HepG2 (cell line): ENCODE measurements around the gene PDGFRB. TPM values are rescaled to one million over a fixed set of nuclear protein-coding genes. Genes with fewer than 3 reads are reported as not detected.

Experiments used
- ATAC-seq: fragments of 200-7000 bp; cut with Tn5 transposase; 3 replicates; pipeline ENCODE4 v1.9.1; 2020; ENCODE audit warnings: mild to moderate bottlenecking, moderate library complexity
- BruUV-seq: library from RNA; stranded (reverse); fragments of 400-500 nt; replicated peaks from 2 replicates; lab custom pipeline; 2021; lab: Mats Ljungman, UMichigan
- CTCF ChIA-PET: fragments of 300-600 bp; formaldehyde crosslinking; extraction: SDS; loops from one replicate; lab custom pipeline; 2021; ENCODE audit warnings: low total read pairs, inconsistent platforms, low intra/inter-chr PET ratio; lab: Yijun Ruan, JAX
- POLR2A ChIA-PET: fragments of 350-600 bp; sonication (Branson Sonifier 250); formaldehyde crosslinking; loops from one replicate; lab custom pipeline; 2020; ENCODE audit warnings: antibody characterized with exemption, inconsistent platforms; lab: Yijun Ruan, JAX
- DNase-seq: peaks from one replicate; pipeline ENCODE4 v3.0.0-alpha.2; 2015; ENCODE audit warnings: low spot score
- FAIRE-seq: peaks from 3 replicates; lab custom pipeline; 2011; peaks lifted over from hg19 to GRCh38; lab: Jason Lieb, UNC
- H2AFZ ChIP-seq: one replicate; pipeline ENCODE4 v1.6.1; 2011; ENCODE audit warnings: low read length, inconsistent platforms
- H3K27ac ChIP-seq: fragments of 300-600 bp; 3 replicates; pipeline ENCODE4 v1.8.0; 2011; ENCODE audit warnings: mixed run types, mild to moderate bottlenecking, mixed read lengths, low read length, inconsistent platforms; ENCODE audit not compliant: insufficient read depth; ENCODE audit errors: extremely low read length
- H3K27me3 ChIP-seq, 2 experiments: fragments of 200-600 bp in 1 of 2; 2 replicates in 1 of 2; 3 replicates in 1 of 2; pipeline versions ENCODE4 v1.6.0 to v1.8.0; 2011; ENCODE audit warnings: low read length in 2 of 2, mild to moderate bottlenecking in 2 of 2, moderate library complexity in 2 of 2, inconsistent platforms in 1 of 2; ENCODE audit not compliant: insufficient read depth in 2 of 2, control insufficient read depth in 1 of 2
- H3K36me3 ChIP-seq, 2 experiments: fragments of 200-600 bp in 1 of 2; replicated peaks in 1 of 2; 2 replicates in 1 of 2; 3 replicates in 1 of 2; pipeline versions ENCODE4 v1.5.1 to v1.8.0; 2011; ENCODE audit warnings: low read length in 2 of 2, inconsistent platforms in 1 of 2; ENCODE audit not compliant: insufficient read depth in 2 of 2, control insufficient read depth in 1 of 2
- H3K4me1 ChIP-seq: 2 replicates; pipeline ENCODE4 v1.5.1; 2012; ENCODE audit warnings: low read length, inconsistent platforms; ENCODE audit not compliant: insufficient read depth
- H3K4me2 ChIP-seq: 2 replicates; pipeline ENCODE4 v1.6.0; 2011; ENCODE audit warnings: low read depth, low read length, inconsistent platforms
- H3K4me3 ChIP-seq, 3 experiments: fragments of 200-600 bp in 1 of 3; sonication (generic), shearing (Covaris generic) in 1 of 3; replicated peaks in 1 of 3; 2 replicates each; pipeline ENCODE4 v1.5.1; 2011 to 2016; ENCODE audit warnings: low read length in 3 of 3, inconsistent platforms in 2 of 3, low read depth in 2 of 3, mild to moderate bottlenecking in 2 of 3, control low read depth in 1 of 3, mixed read lengths in 1 of 3; ENCODE audit not compliant: insufficient read depth in 1 of 3
- H3K79me2 ChIP-seq: one replicate; pipeline ENCODE4 v1.6.1; 2011; ENCODE audit warnings: low read length, inconsistent platforms; ENCODE audit not compliant: insufficient read depth
- H3K9ac ChIP-seq: 2 replicates; pipeline ENCODE4 v1.6.0; 2011; ENCODE audit warnings: mild to moderate bottlenecking, low read depth, low read length, inconsistent platforms; ENCODE audit not compliant: insufficient read depth
- H3K9me3 ChIP-seq: 2 replicates; pipeline ENCODE4 v1.5.1; 2012; ENCODE audit warnings: mild to moderate bottlenecking, low read length
- H4K20me1 ChIP-seq: 2 replicates; pipeline ENCODE4 v1.6.0; 2011; ENCODE audit warnings: inconsistent platforms, mild to moderate bottlenecking, low read length, moderate library complexity; ENCODE audit not compliant: insufficient read depth
- DR1 ChIP-seq: sonication (generic); formaldehyde crosslinking; IDR thresholded peaks from 2 replicates; pipeline ENCODE4 v1.8.0; 2021; ENCODE audit warnings: mild to moderate bottlenecking, missing genetic modification reagents, inconsistent platforms
- HOXA5 ChIP-seq: sonication (generic); formaldehyde crosslinking; IDR thresholded peaks from 2 replicates; pipeline ENCODE4 v1.4.0; 2020; ENCODE audit warnings: missing genetic modification reagents
- IRX3 ChIP-seq: sonication (generic); formaldehyde crosslinking; IDR thresholded peaks from 2 replicates; pipeline ENCODE4 v1.8.1; 2023; ENCODE audit warnings: mild to moderate bottlenecking, low read depth, missing genetic modification reagents, borderline replicate concordance
- KAT2B ChIP-seq: fragments of 150-350 bp; IDR thresholded peaks from 2 replicates; pipeline ENCODE4 v1.6.1; 2014; ENCODE audit warnings: low read depth, low read length, borderline replicate concordance
- MTF1 ChIP-seq: sonication (generic); formaldehyde crosslinking; IDR thresholded peaks from 2 replicates; pipeline ENCODE4 v1.5.0; 2020; ENCODE audit warnings: missing genetic modification reagents
- PHF21A ChIP-seq: sonication (generic); formaldehyde crosslinking; IDR thresholded peaks from 2 replicates; pipeline ENCODE4 v1.5.0; 2020; ENCODE audit warnings: mild to moderate bottlenecking, missing genetic modification reagents
- RBAK ChIP-seq: sonication (generic); formaldehyde crosslinking; IDR thresholded peaks from 2 replicates; pipeline ENCODE4 v1.5.1; 2020; ENCODE audit warnings: mild to moderate bottlenecking, missing genetic modification reagents
- WIZ ChIP-seq: sonication (generic); formaldehyde crosslinking; IDR thresholded peaks from 2 replicates; pipeline ENCODE4 v1.5.1; 2020; ENCODE audit warnings: mild to moderate bottlenecking, missing genetic modification reagents
- YEATS2 ChIP-seq: sonication (generic); formaldehyde crosslinking; IDR thresholded peaks from 2 replicates; pipeline ENCODE4 v1.4.0; 2020; ENCODE audit warnings: missing genetic modification reagents, borderline replicate concordance
- ZBTB26 ChIP-seq: IDR thresholded peaks from 2 replicates; pipeline ENCODE4 v1.6.1; 2016; ENCODE audit warnings: missing compliant biosample characterization, missing genetic modification reagents, borderline replicate concordance
- ZKSCAN8 ChIP-seq: IDR thresholded peaks from 2 replicates; pipeline ENCODE4 v1.6.1; 2016; ENCODE audit warnings: borderline replicate concordance, missing genetic modification reagents, missing compliant biosample characterization
- ZNF205 ChIP-seq: IDR thresholded peaks from 2 replicates; pipeline ENCODE4 v1.6.1; 2018; ENCODE audit warnings: missing biosample characterization, missing genetic modification reagents
- ZNF296 ChIP-seq: sonication (generic); formaldehyde crosslinking; conservative IDR thresholded peaks from 2 replicates; pipeline ENCODE4 v1.5.0; 2020; ENCODE audit warnings: mild to moderate bottlenecking, missing genetic modification reagents
- WGBS: methylation state at CpG from one replicate; pipeline ENCODE4 v1.1.6; 2017; ENCODE audit warnings: low lambda C conversion rate; 5-methylcytosine and 5-hydroxymethylcytosine counted together
- in situ Hi-C: cut with HindIII; loops from 2 replicates; pipeline ENCODE4 v1.10.0; 2017; ENCODE audit warnings: low pct_unique_long_range_greater_than_20kb; ENCODE audit not compliant: extremely low pct_ligation_motif_present
- intact Hi-C: fragments of 100-400 bp; cut with micrococcal nuclease; formaldehyde crosslinking; loops from one replicate; pipeline ENCODE4 v1.10.0; 2022; ENCODE audit not compliant: unreplicated experiment
- polyA plus RNA-seq, 8 experiments: library from polyadenylated mRNA; depleted of rRNA in 3 of 8; stranded (reverse) in 7 of 8; unstranded in 1 of 8; fragments of >200 nt; fragmentation: Illumina TruSeq in 4 of 8; extraction: Trizol in 4 of 8; gene quantifications; 2 replicates each; pipeline versions ENCODE4 v1.2.1 to v1.2.3, GENCODE V29; 2011 to 2016; ENCODE audit warnings: low read depth in 4 of 8, missing spikeins in 1 of 8, mixed read lengths in 1 of 8; ENCODE audit not compliant: insufficient read depth in 1 of 8
- total RNA-seq, 5 experiments: library from RNA; depleted of rRNA; stranded (reverse); fragments of >200 nt; fragmentation: Illumina TruSeq; extraction: Trizol; gene quantifications; 2 replicates each; pipeline ENCODE4 v1.2.3, GENCODE V29; 2016; ENCODE audit warnings: low read depth in 1 of 5

The PDGFRB gene
- total and polyA plus RNA-seq, 2 of the 13 experiments (the other 11 are each of a cell fraction or from before 2014, with no cell fraction given): 4.0 to 21.0 TPM

- H3K9me3 ChIP-seq: no peaks in the 10 kb centered on the region
- H3K27ac ChIP-seq: no peak overlapping the region
- no peak overlapping the region for H2AFZ ChIP-seq
- ATAC-seq (no peak), FAIRE-seq (no peak), DNase-seq (no peak)
- no TSS peak for BruUV-seq
- H3K9ac ChIP-seq: no peak overlapping the region
- H3K4me1 ChIP-seq: peaks cover 5% of the 10 kb centered on the region
- H3K79me2 ChIP-seq: no peaks in the 10 kb centered on the region
- no peak for TF ChIP-seq IRX3 (CRISPR knock-in tag)
- TF ChIP-seq YEATS2 (CRISPR knock-in tag): no peak
- TF ChIP-seq DR1 (CRISPR knock-in tag): no peak
- TF ChIP-seq ZBTB26 (CRISPR knock-in tag): no peak
- no peak for TF ChIP-seq RBAK
- no peak for TF ChIP-seq ZKSCAN8 (CRISPR knock-in tag)
- TF ChIP-seq WIZ (CRISPR knock-in tag): no peak
- no peak for TF ChIP-seq HOXA5 (CRISPR knock-in tag)
- TF ChIP-seq PHF21A (CRISPR knock-in tag): no peak
- TF ChIP-seq ZNF205: no peak
- no peak for TF ChIP-seq MTF1 (CRISPR knock-in tag)
- TF ChIP-seq ZNF296: no peak
- TF ChIP-seq KAT2B: no peak
- no peaks in the 10 kb centered on the region for H3K36me3 ChIP-seq
- H4K20me1 ChIP-seq: no peaks in the 10 kb centered on the region
- 85% methylated on average over 4 of the region's 10 CpGs for WGBS
- peaks cover 0 to 10% of the 10 kb centered on the region in 2 experiments; a peak in 1 of 5 replicates for H3K27me3 ChIP-seq
- CTCF ChIA-PET: no interaction called here
- in situ Hi-C loops: no loop called here
- H3K4me2 ChIP-seq: no peak overlapping the region
- POLR2A ChIA-PET: no interaction called here
- H3K4me3 ChIP-seq: no peak overlapping the region
- intact Hi-C loops: no loop called here
These were observed 38.8 kb downstream of the PDGFRB start for GRCh38 chr5:150116667-150117400.
